Measurements from ENCODE around the gene SMTN.
A peak's percentile ranks its signal among the peaks of the same experiment; 100 is the strongest.

The SMTN gene

GRCh38 chr22:31133911-31134310 is 52.8 kb downstream of the SMTN start:
- no peak for DNase-seq

DNA sequence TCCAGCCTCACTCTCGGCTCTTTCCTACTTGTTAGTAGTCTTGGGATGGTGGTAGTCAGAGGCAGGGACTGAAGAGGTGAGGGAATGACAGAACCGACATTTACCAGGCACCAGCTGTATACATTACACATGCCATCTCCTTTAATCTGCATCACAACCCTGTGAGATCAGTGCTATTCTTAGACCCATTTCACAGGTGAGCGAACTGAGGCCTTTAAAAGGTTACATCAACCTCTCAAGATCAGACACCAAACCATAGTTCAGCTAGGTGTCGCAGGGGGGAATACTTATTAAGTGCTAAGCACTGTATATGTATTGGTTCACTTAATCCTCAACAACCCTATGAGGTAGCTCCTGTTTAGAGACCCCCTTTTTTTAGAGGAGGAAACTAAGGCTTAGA is 53.6 kb downstream of the SMTN start:
- no peak for DNase-seq

GRCh38 chr22:31135706-31136105 is 54.6 kb downstream of the SMTN start:
- no peak for DNase-seq

DNA sequence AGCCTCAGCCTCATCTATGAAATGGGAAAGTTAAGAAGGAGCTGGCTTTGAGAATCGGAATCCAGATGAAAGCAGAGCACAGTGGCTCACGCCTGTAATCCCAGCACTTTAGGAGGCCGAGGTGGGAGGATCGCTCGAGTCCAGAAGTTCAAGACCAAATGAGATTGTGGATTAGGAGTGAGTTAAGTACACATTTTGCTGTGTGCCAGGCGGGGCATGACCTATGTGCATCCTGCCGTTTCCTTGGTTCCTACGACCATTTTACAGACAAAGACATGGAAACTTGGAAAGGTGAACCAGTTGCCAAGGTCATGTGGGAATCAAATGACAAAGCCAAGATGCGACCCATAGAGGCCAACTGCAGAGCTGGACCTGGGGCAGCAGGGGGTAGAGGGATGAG is 55.0 kb downstream of the SMTN start:
- DNase-seq, result no peak

GRCh38 chr22:31136711-31137110 is 55.6 kb downstream of the SMTN start:
- DNase-seq, result no peak

DNA sequence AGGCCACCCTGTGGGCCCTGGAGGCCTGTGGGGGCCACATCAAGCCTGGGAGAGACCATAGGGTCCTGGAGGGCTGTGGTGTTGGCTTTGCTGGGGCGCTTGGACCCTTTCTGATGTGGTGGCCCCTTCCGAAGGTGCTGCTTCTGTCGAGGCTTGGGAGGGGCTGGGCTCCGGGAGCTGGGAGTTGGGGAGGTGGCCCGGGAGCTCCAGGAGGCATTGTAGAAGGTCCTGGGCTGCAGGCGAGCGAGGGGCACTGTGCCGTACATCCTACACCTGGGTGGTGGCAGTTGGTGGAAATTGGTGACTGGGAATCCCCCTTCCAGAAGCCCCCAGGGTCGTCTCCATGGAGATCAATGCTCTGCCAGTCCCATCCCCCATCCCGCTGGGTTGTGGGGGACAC is 56.6 kb downstream of the SMTN start:
- DNase-seq, result no peak

GRCh38 chr22:31138126-31138525 is 57.0 kb downstream of the SMTN start:
- DNase-seq, result no peak

DNA sequence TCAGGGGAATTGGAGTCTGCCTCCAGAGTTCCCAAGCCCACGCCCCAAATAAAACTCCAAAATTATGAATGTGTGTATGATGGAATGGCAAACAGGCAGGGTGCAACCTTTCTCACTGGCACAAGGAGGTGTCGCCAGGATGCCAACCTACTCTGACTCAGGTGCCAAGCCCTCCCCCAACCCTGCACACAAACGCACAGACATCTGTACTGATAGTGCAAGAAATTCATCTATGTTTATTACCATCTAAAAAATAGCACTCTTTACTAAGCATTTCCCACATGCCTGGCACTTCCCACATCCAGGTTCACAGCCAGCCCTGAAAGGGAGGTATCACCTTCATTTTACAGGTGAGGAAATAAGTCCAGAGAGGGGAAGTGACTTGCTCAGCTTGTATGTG is 57.9 kb downstream of the SMTN start:
- no peak for DNase-seq

DNA sequence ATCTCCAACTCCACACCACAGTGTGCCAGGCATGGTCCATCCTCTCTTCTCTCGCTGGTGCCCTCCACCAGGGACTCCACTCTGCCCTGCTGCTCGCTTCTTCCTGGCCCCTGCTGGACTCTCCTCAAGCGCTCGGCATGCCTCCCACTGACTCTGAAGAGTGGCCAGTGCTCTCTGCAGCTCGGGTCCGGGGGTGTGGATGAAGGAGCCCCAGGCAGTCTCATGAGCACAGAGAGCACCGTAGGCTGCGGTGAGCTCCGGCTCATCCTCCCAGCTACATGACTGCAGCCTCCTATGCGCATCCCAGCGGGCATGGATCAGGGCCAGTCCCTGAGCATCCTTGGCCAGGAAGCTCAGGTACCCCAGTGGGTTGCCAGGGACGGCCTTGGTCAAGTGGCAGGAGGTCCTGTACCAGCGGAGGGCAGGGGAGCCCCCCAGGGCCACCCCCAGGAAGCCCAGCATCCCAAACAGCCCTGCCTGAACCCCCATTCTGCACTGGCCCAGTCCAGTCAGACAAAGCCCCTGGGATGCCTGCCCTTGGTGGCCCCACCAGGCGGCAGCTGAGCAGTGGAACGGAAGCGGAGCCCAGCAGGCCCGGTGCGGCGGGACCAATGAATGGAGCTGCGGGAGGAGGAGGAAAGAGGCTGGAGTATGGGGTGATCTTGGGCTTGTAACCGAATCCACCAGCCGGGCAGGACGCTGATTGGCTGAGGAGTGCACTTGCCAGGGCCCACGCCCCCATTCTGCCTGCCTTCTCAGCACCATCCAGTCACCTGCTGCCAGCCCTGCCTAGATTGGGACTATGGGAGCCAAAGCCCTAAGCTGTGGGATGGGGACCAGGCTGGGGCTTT is 59.0 kb downstream of the SMTN start, which contains the start of gene PLA2G3:
Gene PLA2G3 (minus strand): TSS at position 643 of the 851 bp plus-strand sequence. CDS start 154 bp downstream, at position 489.
- DNase-seq, result no peak

DNA sequence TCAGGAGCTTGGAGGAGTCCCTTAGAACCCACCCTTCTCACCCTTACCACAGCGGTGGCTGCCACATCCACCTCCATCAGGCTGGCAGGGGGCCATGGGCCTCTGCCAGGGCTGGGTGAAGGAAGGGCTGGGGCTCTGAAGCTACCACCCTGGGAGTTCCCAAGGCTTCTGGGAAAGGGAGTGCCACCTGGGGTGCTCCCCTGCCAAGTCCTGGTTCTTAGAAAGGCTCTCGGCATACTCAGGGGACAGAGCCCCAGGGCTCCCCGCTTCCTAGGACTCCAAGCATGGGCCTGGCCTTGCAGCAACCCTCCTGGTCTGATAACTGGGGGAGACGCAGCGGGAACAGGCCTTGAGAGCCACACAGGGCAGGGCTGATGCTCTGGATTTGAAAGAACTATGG is 59.6 kb downstream of the SMTN start:
- no peak for DNase-seq

GRCh38 chr22:31141551-31141950 is 60.4 kb downstream of the SMTN start:
- DNase-seq, result no peak

DNA sequence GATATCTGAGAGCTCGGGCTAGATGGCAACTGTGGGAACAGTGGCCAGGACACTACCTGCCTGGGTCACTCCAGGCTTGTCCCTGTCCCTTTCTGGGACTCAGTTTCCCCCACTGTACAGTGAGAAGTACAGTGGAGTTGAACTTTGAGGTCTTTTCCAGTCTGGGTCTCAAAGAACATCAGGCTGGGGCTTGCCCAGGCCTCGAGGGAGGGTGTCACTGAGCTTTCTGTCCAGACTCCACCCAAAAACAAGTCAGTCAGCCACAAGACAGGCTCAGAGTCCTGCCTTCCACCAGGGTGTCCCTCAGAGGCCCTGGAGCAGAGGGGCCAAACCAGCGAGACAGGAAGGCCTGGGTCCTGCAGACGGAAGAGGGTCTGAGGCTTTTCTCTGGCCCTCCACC is 61.2 kb downstream of the SMTN start:
- DNase-seq, result no peak

- no peak for DNase-seq
Observed at GRCh38 chr22:31143038-31143437, 61.9 kb downstream of the SMTN start.

GRCh38 chr22:31143537-31143936 is 62.4 kb downstream of the SMTN start:
- DNase-seq, result no peak

- no peak for DNase-seq
Observed at GRCh38 chr22:31144223-31144622, 63.1 kb downstream of the SMTN start.

- no peak for DNase-seq
Observed at GRCh38 chr22:31148488-31148887, 67.4 kb downstream of the SMTN start.

- peak; percentile 31 to 50 for DNase-seq
Observed at GRCh38 chr22:31148953-31149627, 68.0 kb downstream of the SMTN start.

GRCh38 chr22:31150615-31151014 is 69.5 kb downstream of the SMTN start:
- DNase-seq, result no peak

- DNase-seq, result no peak
Observed at GRCh38 chr22:31151872-31152271, 70.8 kb downstream of the SMTN start.

- no peak for DNase-seq
Observed at GRCh38 chr22:31153357-31153756, 72.2 kb downstream of the SMTN start.

Data from CD4-positive, alpha-beta T cell treated with Interferon alpha-2 for 1 hour (primary cell).